SK-N-SH treated with all-trans-retinoic acid at 6 μM for 48 hours (cell line): Measurements from ENCODE around the gene TAF11L7.
"Not testable (repeated sequence)": the region's sequence is repeated elsewhere in the genome, so short reads cannot be mapped to it uniquely, and the experiment has no call there.

Experiments used
- ESRRG ChIP-seq: fragments of 250-450 bp; sonication (Bioruptor Pico); IDR thresholded peaks from 2 replicates; pipeline ENCODE4 v1.6.1; 2021; ENCODE audit warnings: mild to moderate bottlenecking
- ZC3H10 ChIP-seq: fragments of 250-450 bp; sonication (Bioruptor Pico); IDR thresholded peaks from 2 replicates; pipeline ENCODE4 v1.5.1; 2021; ENCODE audit warnings: mild to moderate bottlenecking, moderate library complexity

- not testable (repeated sequence) for TF ChIP-seq ZC3H10, ESRRG
Measured at GRCh38 chr5:17590860-17591259, 5.3 kb upstream of the TAF11L7 start, which contains the start of gene TAF11L8.
